ENCODE results near the gene SAE1. TPM values are rescaled to one million over a fixed set of nuclear protein-coding genes. Genes with fewer than 3 reads are reported as not detected.
A peak's percentile ranks its signal among the peaks of the same experiment; 100 is the strongest.

The SAE1 gene
- total RNA-seq, 4 donors from 2014 or later: 27.3 to 85.4 (median 51.8) TPM

GRCh38 chr19:47130120-47130588 is 481 bp upstream of the SAE1 start:
- TF ChIP-seq EP300 (IDR thresholded peaks at IDR 0.05; ENCODE audit: low read depth) (no peak), POLR2AphosphoS5 (IDR thresholded peaks at IDR 0.05) (no peak), POLR2A (IDR thresholded peaks at IDR 0.05) (no peak)
- TF ChIP-seq, protein P1, sequence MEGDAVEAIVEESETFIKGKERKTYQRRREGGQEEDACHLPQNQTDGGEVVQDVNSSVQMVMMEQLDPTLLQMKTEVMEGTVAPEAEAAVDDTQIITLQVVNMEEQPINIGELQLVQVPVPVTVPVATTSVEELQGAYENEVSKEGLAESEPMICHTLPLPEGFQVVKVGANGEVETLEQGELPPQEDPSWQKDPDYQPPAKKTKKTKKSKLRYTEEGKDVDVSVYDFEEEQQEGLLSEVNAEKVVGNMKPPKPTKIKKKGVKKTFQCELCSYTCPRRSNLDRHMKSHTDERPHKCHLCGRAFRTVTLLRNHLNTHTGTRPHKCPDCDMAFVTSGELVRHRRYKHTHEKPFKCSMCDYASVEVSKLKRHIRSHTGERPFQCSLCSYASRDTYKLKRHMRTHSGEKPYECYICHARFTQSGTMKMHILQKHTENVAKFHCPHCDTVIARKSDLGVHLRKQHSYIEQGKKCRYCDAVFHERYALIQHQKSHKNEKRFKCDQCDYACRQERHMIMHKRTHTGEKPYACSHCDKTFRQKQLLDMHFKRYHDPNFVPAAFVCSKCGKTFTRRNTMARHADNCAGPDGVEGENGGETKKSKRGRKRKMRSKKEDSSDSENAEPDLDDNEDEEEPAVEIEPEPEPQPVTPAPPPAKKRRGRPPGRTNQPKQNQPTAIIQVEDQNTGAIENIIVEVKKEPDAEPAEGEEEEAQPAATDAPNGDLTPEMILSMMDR (IDR thresholded peaks at IDR 0.05): no peak
- WGBS, 2 donors (ENCODE audit: low coverage in 1 of 2): 48 to 61% methylated on average over 7 to 8 of the region's 8 CpGs
- Histone ChIP-seq H3K4me3 (peak overlapping the region in 3 of 4 donors; percentile 68 to 88 (median 86)), H3K27me3 (no peaks in the 10 kb centered on the region), H3K9me3 (no peaks in the 10 kb centered on the region), H3K27ac (peak overlapping the region; percentile 89 to 97 (median 90)), H3K36me3 (no peaks in the 10 kb centered on the region), H3K4me1 (peaks cover 0 to 30% (median 16%) of the 10 kb centered on the region in 4 donors)
- intact Hi-C loops (cut with DNase I; ENCODE audit: low total_unique reads): no loop called here
- no peak for DNase-seq
- in situ Hi-C loops (cut with MboI; ENCODE audit: low pct_ligation_motif_present in 1 of 4, low pct_unique_long_range_greater_than_20kb in 1 of 4, low sequenced_read_pairs in 3 of 4): no loop called here

- in situ Hi-C loops (cut with MboI; ENCODE audit: low pct_ligation_motif_present in 1 of 4, low pct_unique_long_range_greater_than_20kb in 1 of 4, low sequenced_read_pairs in 3 of 4) (no loop called here), intact Hi-C loops (cut with DNase I; ENCODE audit: low total_unique reads) (no loop called here)
- 81 to 90% methylated on average over 3 to 7 of the region's 7 CpGs for WGBS, 2 donors (ENCODE audit: low coverage in 1 of 2)
- Histone ChIP-seq H3K4me1 (peaks cover 0 to 42% (median 17%) of the 10 kb centered on the region in 4 donors), H3K4me3 (peak overlapping the region in 1 of 4 donors; percentile 88), H3K27me3 (no peaks in the 10 kb centered on the region), H3K36me3 (no peaks in the 10 kb centered on the region), H3K9me3 (no peaks in the 10 kb centered on the region), H3K27ac (peak overlapping the region in 2 of 4 donors; percentile 90 to 97)
- TF ChIP-seq POLR2AphosphoS5 (IDR thresholded peaks at IDR 0.05): no peak
- TF ChIP-seq EP300 (IDR thresholded peaks at IDR 0.05; ENCODE audit: low read depth): no peak
- no peak for TF ChIP-seq POLR2A (IDR thresholded peaks at IDR 0.05)
- TF ChIP-seq, protein P1 (IDR thresholded peaks at IDR 0.05): no peak
- no peak for DNase-seq
These were observed 1.7 kb downstream of the SAE1 start for GRCh38 chr19:47132194-47132852.

GRCh38 chr19:47133021-47133471 is 2.4 kb downstream of the SAE1 start:
- Histone ChIP-seq H3K9me3 (no peaks in the 10 kb centered on the region), H3K4me3 (no peak overlapping the region), H3K4me1 (peaks cover 0 to 42% (median 17%) of the 10 kb centered on the region in 4 donors), H3K36me3 (no peaks in the 10 kb centered on the region), H3K27ac (no peak overlapping the region), H3K27me3 (no peaks in the 10 kb centered on the region)
- 90% methylated on average over 11 of the region's 11 CpGs; no CpG with 5 or more reads in 1 of the 2 donors for WGBS, 2 donors (ENCODE audit: low coverage in 1 of 2)
- DNase-seq: no peak
- no peak for TF ChIP-seq POLR2AphosphoS5 (IDR thresholded peaks at IDR 0.05)
- in situ Hi-C loops (cut with MboI; ENCODE audit: low pct_ligation_motif_present in 1 of 4, low pct_unique_long_range_greater_than_20kb in 1 of 4, low sequenced_read_pairs in 3 of 4): no loop called here
- intact Hi-C loops (cut with DNase I; ENCODE audit: low total_unique reads): no loop called here

GRCh38 chr19:47134545-47134944 is 3.9 kb downstream of the SAE1 start:
- H3K9me3 ChIP-seq: no peaks in the 10 kb centered on the region
- H3K4me3 ChIP-seq: no peak overlapping the region
- no peaks in the 10 kb centered on the region for H3K36me3 ChIP-seq
- TF ChIP-seq POLR2AphosphoS5 (IDR thresholded peaks at IDR 0.05) (no peak), POLR2A (IDR thresholded peaks at IDR 0.05) (no peak), EP300 (IDR thresholded peaks at IDR 0.05; ENCODE audit: low read depth) (no peak)
- TF ChIP-seq, protein P1 (IDR thresholded peaks at IDR 0.05): no peak
- DNase-seq: no peak
- H3K27me3 ChIP-seq: no peaks in the 10 kb centered on the region
- in situ Hi-C loops (cut with MboI; ENCODE audit: low pct_ligation_motif_present in 1 of 4, low pct_unique_long_range_greater_than_20kb in 1 of 4, low sequenced_read_pairs in 3 of 4): no loop called here
- 45 to 67% methylated on average over 2 of the region's 2 CpGs for WGBS, 2 donors (ENCODE audit: low coverage in 1 of 2)
- peaks cover 0 to 42% (median 17%) of the 10 kb centered on the region in 4 donors for H3K4me1 ChIP-seq
- intact Hi-C loops (cut with DNase I; ENCODE audit: low total_unique reads): no loop called here
- no peak overlapping the region for H3K27ac ChIP-seq
